Kidney (tissue), 14 donors: Measurements from ENCODE around the gene WNK2. TPM values are rescaled to one million over a fixed set of nuclear protein-coding genes. Genes with fewer than 3 reads are reported as not detected.
"Not testable (repeated sequence)": the region's sequence is repeated elsewhere in the genome, so short reads cannot be mapped to it uniquely, and the experiment has no call there.

ENCODE experiments used
- DNase-seq, 5 donors: peaks; one replicate each; pipeline ENCODE4 v3.0.0-alpha.2; 2013 to 2020
- FAIRE-seq: peaks from 2 replicates; lab custom pipeline; 2012; peaks lifted over from hg19 to GRCh38; lab: Jason Lieb, UNC
- H3K27ac ChIP-seq, 2 donors: one replicate each; pipeline ENCODE4 v1.7.0; 2013; ENCODE audit warnings: low read depth in 2 of 2, low read length in 2 of 2, inconsistent platforms in 1 of 2
- H3K27me3 ChIP-seq: one replicate; pipeline ENCODE4 v1.7.1; 2013; ENCODE audit warnings: low read length, inconsistent platforms; ENCODE audit not compliant: control insufficient read depth, insufficient read depth
- H3K36me3 ChIP-seq, 3 donors: one replicate each; pipeline versions ENCODE4 v1.7.0 to v1.7.1; 2013; ENCODE audit warnings: low read length in 3 of 3, control low read depth in 1 of 3, inconsistent platforms in 1 of 3; ENCODE audit not compliant: insufficient read depth in 3 of 3, control insufficient read depth in 2 of 3
- H3K4me1 ChIP-seq, 3 donors: one replicate each; pipeline versions ENCODE4 v1.7.0 to v1.7.1; 2013; ENCODE audit warnings: low read length in 3 of 3, inconsistent platforms in 1 of 3, low read depth in 1 of 3; ENCODE audit not compliant: control insufficient read depth in 2 of 3, insufficient read depth in 2 of 3
- H3K4me3 ChIP-seq, 3 donors: one replicate each; pipeline versions ENCODE4 v1.7.0 to v1.8.1; 2013; ENCODE audit warnings: low read length in 3 of 3, control low read depth in 1 of 3, inconsistent platforms in 1 of 3
- H3K9ac ChIP-seq, 3 donors: one replicate each; pipeline versions ENCODE4 v1.7.0 to v1.7.1; 2013; ENCODE audit warnings: low read length in 3 of 3, control low read depth in 1 of 3, inconsistent platforms in 1 of 3
- H3K9me3 ChIP-seq, 3 donors: one replicate each; pipeline versions ENCODE4 v1.7.0 to v1.7.1; 2013; ENCODE audit warnings: low read length in 3 of 3, control low read depth in 1 of 3, inconsistent platforms in 1 of 3; ENCODE audit not compliant: control insufficient read depth in 2 of 3, insufficient read depth in 1 of 3
- CTCF ChIP-seq: IDR thresholded peaks from 3 replicates; pipeline ENCODE4 v1.5.1; 2012; ENCODE audit warnings: mild to moderate bottlenecking, moderate library complexity, borderline replicate concordance; ENCODE audit not compliant: insufficient read depth; ENCODE audit errors: extremely low read depth
- intact Hi-C: fragments of 100-400 bp; cut with DNase I; formaldehyde crosslinking; loops from one replicate; pipeline ENCODE4 v1.11.1; 2022
- polyA plus RNA-seq: library from polyadenylated mRNA; stranded (reverse); fragments of 350-450 nt; fragmentation: Illumina TruSeq; extraction: RNeasy Lipid Tissue Mini Kit (QIAGEN cat#74804); gene quantifications from one replicate; pipeline ENCODE4 v1.2.3, GENCODE V29; 2014; ENCODE audit warnings: low read depth, low replicate concordance; ENCODE audit not compliant: insufficient read depth
- total RNA-seq: library from RNA; stranded (reverse); fragmentation: NEBNext Ultra II Directional; extraction: Animal tissue kit (Norgen Biotek cat#: 25700); gene quantifications from one replicate; pipeline ENCODE4 v1.2.1, GENCODE V29; 2021
- donor health status: control.
- donor health status: control.
- donor health status: control.
- donor health status: control.
- donor health status: control.
- donor health status: DM: yes; HTN: yes; CAD: no.
- donor health status: Normal renal cell carcinoma (clear cell type).

Gene WNK2
- total and polyA plus RNA-seq, 2 donors from 2014 or later = 1.5 to 4.8 TPM

GRCh38 chr9:93354451-93354850, 170.5 kb downstream of the WNK2 start:
- no peak for TF ChIP-seq CTCF
- Histone ChIP-seq H3K9me3 (no peaks in the 10 kb centered on the region), H3K9ac (no peak overlapping the region), H3K4me1 (no peaks in the 10 kb centered on the region), H3K27me3 (no peaks in the 10 kb centered on the region), H3K36me3 (no peaks in the 10 kb centered on the region), H3K4me3 (no peak overlapping the region), H3K27ac (no peak overlapping the region)
- no peak for FAIRE-seq
- intact Hi-C loops = no loop called here
- no peak for DNase-seq

GRCh38 chr9:93355827-93356226, 171.9 kb downstream of the WNK2 start:
- Histone ChIP-seq H3K27ac (no peak overlapping the region), H3K4me1 (no peaks in the 10 kb centered on the region), H3K36me3 (no peaks in the 10 kb centered on the region), H3K27me3 (no peaks in the 10 kb centered on the region), H3K9me3 (no peaks in the 10 kb centered on the region), H3K4me3 (no peak overlapping the region), H3K9ac (no peak overlapping the region)
- TF ChIP-seq CTCF = no peak
- FAIRE-seq = no peak
- DNase-seq = no peak
- intact Hi-C loops = no loop called here

- H3K9me3 ChIP-seq = peaks cover 0 to 5% (median 0%) of the 10 kb centered on the region in 3 donors
- no peak overlapping the region for H3K4me3 ChIP-seq
- DNase-seq = no peak
- H3K27ac ChIP-seq = no peak overlapping the region
- intact Hi-C loops = no loop called here
- FAIRE-seq = no peak
- no peak for TF ChIP-seq CTCF
- H3K9ac ChIP-seq = no peak overlapping the region
- H3K4me1 ChIP-seq = no peaks in the 10 kb centered on the region
- H3K36me3 ChIP-seq = no peaks in the 10 kb centered on the region
- H3K27me3 ChIP-seq = no peaks in the 10 kb centered on the region
Measured at GRCh38 chr9:93357649-93358048, 173.7 kb downstream of the WNK2 start.

GRCh38 chr9:93359907-93360306, 176.0 kb downstream of the WNK2 start:
- H3K9ac ChIP-seq, DNase-seq, H3K27ac ChIP-seq, H3K9me3 ChIP-seq, FAIRE-seq, H3K4me1 ChIP-seq, intact Hi-C loops, H3K27me3 ChIP-seq, H3K36me3 ChIP-seq, H3K4me3 ChIP-seq: not testable (repeated sequence)
